ENCODE data around the gene OR1N2. TPM values are rescaled to one million over a fixed set of nuclear protein-coding genes. Genes with fewer than 3 reads are reported as not detected.
"Not testable (repeated sequence)": the region's sequence is repeated elsewhere in the genome, so short reads cannot be mapped to it uniquely, and the experiment has no call there.

OR1N2 gene, protein sequence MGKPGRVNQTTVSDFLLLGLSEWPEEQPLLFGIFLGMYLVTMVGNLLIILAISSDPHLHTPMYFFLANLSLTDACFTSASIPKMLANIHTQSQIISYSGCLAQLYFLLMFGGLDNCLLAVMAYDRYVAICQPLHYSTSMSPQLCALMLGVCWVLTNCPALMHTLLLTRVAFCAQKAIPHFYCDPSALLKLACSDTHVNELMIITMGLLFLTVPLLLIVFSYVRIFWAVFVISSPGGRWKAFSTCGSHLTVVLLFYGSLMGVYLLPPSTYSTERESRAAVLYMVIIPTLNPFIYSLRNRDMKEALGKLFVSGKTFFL
- not detected in 2 replicates for total RNA-seq (2014; rRNA removed; shearing (Covaris generic))

DNA sequence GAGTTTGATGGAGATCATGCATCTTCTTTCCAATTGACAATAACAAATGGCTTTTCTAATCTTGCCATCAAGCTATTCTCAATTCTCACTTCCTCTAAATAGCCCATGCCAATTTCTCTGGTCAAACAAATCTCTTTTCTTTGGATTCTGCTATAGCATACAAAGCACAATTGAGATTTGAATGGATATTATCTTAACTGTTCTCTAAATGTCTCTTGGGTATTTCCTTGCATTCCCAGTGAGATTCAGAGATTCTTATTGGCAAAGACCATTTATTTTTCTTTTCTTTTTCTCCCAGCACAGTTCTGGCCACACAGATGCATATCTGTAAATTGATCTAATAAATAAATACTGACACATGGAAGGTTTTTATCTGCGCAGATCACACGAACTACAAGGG, at the start of gene OR1N2:
Gene OR1N2, plus strand, starts transcription at position 301 of the 400 bp plus-strand sequence. CDS start 100 bp downstream, outside the sequence.
- DNase-seq (ENCODE audit: low spot score): no peak

DNA sequence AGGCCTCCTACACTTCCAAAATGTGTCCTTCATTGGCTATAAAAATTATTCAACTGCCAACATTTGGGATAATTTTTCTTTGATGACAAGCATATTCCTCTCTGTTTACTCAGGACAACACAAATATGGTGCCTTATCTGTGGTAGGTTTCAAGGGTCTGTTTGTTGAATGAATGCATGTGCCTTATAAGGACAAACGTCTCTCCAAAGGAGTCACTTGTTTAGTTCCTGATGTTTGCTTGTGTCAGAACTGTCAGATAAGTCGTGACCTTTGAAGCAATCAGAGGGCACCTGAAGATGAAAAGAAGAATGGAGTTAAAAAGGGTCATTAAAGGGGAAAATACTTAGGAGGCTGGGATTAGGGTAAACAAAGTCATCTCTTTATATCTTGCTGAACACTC, 45.9 kb upstream of the OR1N2 start:
- no peak for DNase-seq (ENCODE audit: low spot score)

DNA sequence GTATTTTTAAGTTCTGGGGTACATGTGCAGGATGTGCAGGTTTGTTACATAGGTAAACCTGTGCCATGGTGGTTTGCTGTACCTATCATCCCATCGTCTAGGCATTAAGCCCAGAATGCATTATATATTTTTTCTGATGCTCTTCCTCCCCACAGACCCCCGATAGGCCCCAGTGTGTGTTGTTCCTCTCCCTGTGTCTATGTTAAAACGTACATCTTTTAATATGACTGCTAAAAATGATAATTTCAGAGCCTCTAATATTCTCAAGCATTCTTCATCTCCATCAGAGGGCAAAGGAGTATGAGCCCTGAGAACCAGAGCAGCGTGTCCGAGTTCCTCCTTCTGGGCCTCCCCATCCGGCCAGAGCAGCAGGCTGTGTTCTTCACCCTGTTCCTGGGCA, 42.4 kb upstream of the OR1N2 start, which contains the start of gene OR1J2:
Gene OR1J2, plus strand, starts transcription at position 301 of the 400 bp plus-strand sequence. Its CDS starts 0 bp downstream, at position 301.
- no peak for DNase-seq (ENCODE audit: low spot score)

DNA sequence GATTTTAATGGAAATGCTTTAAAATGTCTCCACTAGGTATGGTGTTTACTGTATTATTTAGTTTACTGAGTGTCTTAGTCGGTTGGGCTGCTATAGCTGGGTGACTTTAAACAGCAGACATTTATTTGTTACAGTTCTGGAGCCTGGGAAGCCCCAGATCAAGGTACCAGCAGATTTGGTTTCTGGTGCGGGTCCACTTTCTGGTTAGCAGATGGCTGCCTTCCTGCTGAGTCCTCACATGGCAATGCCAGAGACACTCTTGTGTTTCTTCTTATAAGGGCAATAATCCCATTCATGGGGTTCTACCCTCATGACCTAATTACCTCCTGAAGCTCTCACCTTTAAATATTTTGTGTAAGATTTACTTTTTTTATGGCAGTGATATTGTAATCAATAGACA, 34.7 kb upstream of the OR1N2 start:
- no peak for DNase-seq (ENCODE audit: low spot score)

- DNase-seq (ENCODE audit: low spot score): no peak
Observed at GRCh38 chr9:122518841-122519240, 34.1 kb upstream of the OR1N2 start, which contains the start of gene OR1J4. Gene OR1J4 (plus strand): TSS chr9:122519141. CDS start chr9:122519141, 0 bp downstream.

- no peak for DNase-seq (ENCODE audit: low spot score)
Observed at GRCh38 chr9:122519376-122519775, 33.5 kb upstream of the OR1N2 start.

DNA sequence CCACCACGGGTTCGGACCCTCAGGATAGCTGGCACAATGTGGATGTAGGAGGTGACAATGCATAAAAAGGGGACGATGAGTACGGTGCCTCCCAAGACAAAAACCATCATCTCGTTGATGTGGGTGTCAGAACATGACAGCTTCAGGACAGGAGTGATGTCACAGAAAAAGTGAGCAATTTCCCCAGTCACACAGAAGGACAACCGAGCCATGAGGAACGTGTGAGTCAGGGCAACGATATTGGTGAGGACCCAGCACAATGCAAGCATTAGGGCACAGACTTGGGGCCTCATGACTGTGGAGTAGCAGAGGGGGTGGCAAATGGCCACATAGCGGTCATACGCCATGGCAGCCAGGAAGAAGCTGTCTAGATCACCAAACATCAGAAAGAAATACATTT, 26.3 kb upstream of the OR1N2 start:
- no peak for DNase-seq (ENCODE audit: low spot score)

DNA sequence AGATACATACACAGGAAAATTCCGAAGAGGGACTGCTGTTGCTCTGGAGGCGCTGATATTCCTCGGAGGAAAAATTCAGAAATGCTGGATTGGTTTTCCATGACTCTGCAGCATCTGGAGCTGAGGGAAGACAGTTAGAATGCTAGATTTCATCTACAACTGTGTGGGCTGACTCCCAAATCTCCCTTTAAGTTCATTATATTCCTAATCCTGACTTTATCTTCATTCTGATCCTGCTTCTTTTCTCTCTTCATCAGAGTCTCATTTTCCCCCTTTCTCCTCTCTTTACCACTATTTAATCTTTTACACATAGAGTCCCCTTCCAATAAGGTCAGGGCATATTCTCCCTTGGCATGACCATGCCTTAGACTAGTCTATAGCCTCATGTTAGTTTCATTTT, 25.7 kb upstream of the OR1N2 start, which contains the start of gene OR1N1:
Gene OR1N1, minus strand, starts transcription at position 101 of the 400 bp plus-strand sequence. Its CDS starts 0 bp downstream, at position 101.
- no peak for DNase-seq (ENCODE audit: low spot score)

GRCh38 chr9:122531157-122531556, 21.8 kb upstream of the OR1N2 start:
- DNase-seq (ENCODE audit: low spot score): not testable (repeated sequence)

DNA sequence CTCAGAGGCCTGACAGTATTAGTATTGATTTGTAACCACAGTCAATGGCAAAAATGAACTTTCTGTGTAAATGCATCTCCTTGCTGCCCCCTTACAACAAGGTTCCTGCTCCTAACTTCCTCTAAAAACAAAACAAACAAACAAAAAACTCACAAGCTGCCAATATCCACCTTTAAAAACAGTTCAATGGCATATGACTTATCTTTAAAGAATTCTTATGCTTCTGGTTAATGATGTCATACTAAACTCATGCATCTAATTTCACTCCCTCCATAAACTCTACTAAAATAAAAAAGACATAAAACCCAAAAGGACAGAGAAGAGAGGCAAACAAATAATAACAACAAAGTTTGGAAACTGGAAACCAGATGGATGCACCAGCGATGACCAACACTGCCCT, 16.8 kb upstream of the OR1N2 start:
- DNase-seq (ENCODE audit: low spot score): no peak

DNA sequence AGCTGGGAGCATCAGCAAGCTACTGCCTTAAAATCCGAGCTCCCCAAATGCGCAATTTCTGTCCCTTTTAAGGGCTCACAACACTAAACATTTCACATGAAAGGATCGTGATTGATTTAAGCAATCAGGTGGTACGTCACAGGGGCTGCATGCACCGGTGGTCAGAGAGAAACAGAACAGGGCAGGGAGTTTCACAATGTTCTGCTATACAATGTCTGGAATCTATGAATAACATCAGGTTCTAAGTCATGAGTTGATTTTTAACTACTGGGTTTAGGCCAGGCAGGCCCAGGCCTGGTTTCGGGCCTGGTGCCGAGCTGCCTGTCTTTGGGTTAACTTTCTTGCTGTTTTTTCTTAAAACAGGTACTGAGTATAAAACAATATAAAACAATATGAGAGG, 15.8 kb upstream of the OR1N2 start:
- DNase-seq (ENCODE audit: low spot score): not testable (repeated sequence)

GRCh38 chr9:122538757-122539156, 14.2 kb upstream of the OR1N2 start:
- no peak for DNase-seq (ENCODE audit: low spot score)

DNA sequence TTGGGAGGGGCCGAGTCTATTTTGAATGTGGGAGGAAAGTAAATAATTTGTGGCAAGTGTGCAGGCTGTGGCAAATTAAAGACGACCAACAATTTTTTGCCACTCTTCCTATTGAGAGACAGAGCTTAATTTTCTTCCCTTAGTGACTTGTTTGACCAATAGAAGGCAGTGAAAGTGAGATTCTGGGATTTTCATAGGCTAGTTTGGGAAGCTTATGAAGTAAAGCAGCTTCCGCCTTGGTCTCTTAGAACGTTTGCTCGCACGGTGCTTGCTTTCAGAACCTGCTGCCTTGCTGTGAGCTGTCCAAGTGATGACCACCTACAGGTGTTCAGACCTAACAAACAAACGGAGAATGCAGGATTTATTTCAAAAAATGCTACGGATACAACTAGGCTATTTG, 6.7 kb upstream of the OR1N2 start:
- no peak for DNase-seq (ENCODE audit: low spot score)

DNA sequence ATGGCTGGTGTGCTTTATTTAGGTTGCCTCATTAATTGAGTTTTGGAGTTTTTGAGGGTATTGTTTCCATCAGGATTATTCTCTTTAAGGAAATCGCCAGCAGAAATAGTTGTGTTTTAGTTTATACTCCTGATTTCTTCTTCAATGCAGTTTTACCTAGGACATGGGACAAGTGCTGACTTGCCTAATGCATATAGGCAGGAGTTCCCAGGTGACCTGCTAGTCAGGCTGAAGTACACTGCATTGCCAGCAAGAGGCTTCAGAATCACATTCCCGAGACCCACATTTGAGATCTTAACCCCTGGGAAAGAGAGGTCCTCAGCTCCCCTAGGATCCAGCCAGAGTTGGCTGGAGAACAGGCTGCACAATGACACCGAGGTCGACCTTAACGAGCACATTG, 1.5 kb upstream of the OR1N2 start:
- DNase-seq (ENCODE audit: low spot score): no peak

DNA sequence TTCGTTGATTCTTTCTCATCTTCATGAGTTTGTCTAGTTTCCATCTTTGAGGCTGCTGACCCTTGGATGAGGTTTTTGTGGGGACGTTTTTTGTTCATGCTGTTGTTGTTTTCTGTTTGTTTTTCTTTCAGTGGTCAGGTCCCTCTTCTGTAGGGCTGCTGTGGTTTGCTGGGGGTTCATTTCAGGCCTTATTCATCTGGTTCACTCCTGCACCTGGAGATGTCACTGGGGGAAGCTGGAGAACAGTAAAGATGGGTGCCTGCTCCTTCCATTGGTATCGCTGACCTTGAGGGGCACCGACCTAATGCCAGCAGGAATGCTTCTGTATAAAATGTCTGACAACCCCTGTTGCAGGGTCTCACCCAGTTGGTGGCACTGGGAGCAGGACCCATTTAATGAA, 8.5 kb downstream of the OR1N2 start:
- no peak for DNase-seq (ENCODE audit: low spot score)

DNA sequence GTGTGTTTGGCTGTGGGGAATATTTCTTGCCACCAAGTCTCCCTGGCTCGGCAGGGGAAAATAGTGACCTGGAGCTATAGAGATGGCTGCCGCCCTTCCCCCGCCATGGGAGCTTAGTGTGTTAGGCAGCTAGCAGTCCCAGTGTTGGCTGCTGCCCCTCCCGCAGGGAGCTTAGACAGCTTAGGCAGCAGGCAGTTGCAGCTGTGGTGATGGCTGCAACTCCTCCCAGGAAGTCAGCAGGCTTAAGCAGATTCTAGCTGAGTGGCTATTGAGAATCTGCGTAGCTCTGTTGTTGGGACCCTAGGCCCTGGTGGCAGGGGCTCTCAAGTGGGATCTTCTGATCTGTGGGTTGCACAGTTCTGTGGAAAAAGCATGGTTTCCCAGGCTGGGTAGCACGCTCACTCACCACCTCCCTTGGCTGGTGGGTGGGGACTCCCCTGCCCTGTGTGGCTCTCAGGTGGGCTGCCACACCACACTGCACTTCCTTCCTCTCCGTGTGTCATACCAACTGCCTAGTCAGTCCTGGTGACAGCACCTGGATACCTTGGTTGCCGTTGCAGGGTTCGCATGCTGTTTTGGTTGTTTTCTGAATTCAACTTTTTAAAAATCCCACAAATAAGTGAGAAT, 9.3 kb downstream of the OR1N2 start:
- DNase-seq (ENCODE audit: low spot score): no peak

DNA sequence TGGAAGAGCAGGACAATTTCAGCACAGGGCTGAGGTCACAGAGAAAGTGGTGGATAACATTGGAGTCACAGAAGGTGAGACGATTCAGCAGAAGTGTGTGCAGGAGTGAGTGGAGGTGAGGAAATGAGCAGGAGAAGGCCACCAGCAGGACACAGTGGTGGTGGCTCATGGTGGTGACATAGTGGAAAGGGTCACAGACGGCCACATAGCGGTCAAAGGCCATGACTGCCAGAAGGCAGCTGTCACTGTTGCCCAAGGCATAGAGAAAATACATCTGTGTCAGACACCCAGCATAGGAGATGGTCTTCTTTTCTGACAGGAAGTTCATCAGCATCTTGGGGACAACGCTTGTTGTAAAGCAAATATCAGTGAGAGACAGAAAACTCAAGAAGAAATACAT, 15.0 kb downstream of the OR1N2 start:
- DNase-seq (ENCODE audit: low spot score): no peak

DNA sequence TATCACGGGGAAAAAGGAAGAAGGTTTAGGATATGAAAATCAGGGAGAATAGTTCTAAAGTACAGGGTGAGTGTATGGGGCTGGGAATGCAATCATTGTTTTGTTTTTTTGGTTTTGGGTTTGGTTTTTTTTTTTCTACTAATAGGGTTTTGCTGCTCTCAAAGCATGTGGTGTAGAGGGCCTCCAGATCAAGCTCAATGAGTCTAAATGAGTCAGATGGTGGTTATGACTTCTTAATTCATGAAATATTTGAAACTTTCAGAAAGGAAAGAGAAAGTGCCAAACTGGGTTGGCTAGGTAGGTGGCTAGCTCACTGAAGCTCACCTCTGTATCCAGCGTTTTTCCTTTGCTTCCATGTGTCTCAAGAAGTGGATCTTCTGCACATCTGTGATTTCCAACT, 19.5 kb downstream of the OR1N2 start:
- no peak for DNase-seq (ENCODE audit: low spot score)

DNA sequence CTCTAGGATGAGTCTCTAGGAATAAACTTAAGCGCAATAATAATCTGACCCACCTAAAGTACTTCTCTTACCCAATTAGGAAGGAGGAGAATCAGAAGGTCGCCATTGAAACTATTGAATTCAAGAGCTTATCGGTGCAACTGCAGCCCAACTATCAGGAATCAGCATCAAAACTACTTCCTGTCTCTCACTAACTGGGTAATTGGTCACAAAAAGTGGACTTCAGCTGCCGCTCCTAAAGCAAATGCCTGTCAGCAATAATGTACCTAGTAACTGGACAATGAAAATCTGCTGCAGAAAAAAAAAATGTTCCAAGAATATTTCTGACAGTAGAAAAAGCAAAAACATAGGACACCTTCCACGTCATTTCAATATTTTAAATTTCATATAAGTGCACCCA, 27.0 kb downstream of the OR1N2 start:
- DNase-seq (ENCODE audit: low spot score): no peak

- no peak for DNase-seq (ENCODE audit: low spot score)
Observed at GRCh38 chr9:122580360-122580759, 27.4 kb downstream of the OR1N2 start.

DNA sequence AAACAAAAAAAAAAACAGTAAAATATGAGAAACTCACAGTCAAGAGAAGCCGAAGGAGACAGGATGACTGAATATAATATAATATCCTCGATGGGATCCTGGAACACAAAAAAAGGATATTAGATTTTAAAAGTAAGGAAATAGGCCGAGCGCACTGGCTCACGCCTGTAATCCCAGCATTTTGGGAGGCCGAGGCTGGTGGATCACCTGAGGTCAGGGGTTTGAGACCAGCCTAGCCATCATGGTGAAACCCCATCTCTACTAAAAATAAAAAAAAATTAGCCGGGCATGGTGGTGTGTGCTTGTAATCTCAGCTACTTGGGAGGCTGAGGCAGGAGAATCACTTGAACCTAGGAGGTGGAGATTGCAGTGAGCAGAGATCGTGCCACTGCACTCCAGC, 30.4 kb downstream of the OR1N2 start, which contains the start of gene OR1L8:
Gene OR1L8, minus strand, starts transcription at position 101 of the 400 bp plus-strand sequence. CDS start 14,907 bp downstream, outside the sequence.
- DNase-seq (ENCODE audit: low spot score): not testable (repeated sequence)
